ENCODE data around the gene CCDC73. TPM values are rescaled to one million over a fixed set of nuclear protein-coding genes. Genes with fewer than 3 reads are reported as not detected.

Gene CCDC73
- total and polyA plus RNA-seq, 4 donors: 0.02 to 0.50 (median 0.33) TPM

DNA sequence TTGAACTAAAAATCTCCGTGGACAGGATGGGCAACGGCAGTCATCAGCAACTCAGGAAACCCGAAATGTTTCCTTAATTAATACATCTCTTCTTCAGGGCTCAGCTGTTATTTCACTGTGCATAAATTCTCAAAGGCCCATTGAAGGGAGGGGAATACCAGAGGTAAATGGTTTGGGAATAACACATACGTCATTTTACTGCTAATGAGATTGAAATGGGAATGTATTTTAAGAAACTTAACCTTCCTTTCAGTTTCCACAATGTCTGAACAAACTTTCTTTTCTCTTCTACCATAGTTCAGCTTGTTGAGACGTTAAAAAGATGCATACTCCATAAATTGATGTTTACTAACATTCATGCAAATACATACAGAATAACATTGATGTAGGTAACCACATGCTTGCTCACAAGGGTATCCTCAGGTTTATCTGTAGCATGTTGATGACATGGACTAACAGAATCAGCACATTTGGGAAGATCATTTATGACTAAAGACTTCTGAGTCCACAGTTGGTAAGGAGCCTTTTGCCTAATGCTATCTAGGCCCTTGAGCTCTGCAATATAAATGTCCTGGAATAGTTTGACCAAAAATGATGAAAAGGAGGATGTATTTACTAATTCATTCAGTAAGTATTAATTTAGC, 27.6 kb upstream of the CCDC73 start:
- Histone ChIP-seq H3K27ac (ENCODE audit: low read depth in 1 of 2, low read length in 2 of 2) (no peak overlapping the region), H3K27me3 (ENCODE audit: control insufficient read depth in 4 of 4, insufficient read depth in 4 of 4, low read length in 3 of 4) (no peaks in the 10 kb centered on the region), H3K4me1 (ENCODE audit: control insufficient read depth in 4 of 4, insufficient read depth in 4 of 4, low read length in 3 of 4) (peaks cover 0 to 6% (median 0%) of the 10 kb centered on the region in 4 donors), H3K9ac (ENCODE audit: low read depth in 1 of 2, low read length in 2 of 2) (no peak overlapping the region), H3K9me3 (ENCODE audit: control insufficient read depth in 4 of 4, low read length in 3 of 4) (no peaks in the 10 kb centered on the region), H3K36me3 (ENCODE audit: control insufficient read depth in 4 of 4, insufficient read depth in 3 of 4, low read depth in 1 of 4, low read length in 3 of 4) (peaks cover 0 to 4% (median 0%) of the 10 kb centered on the region in 4 donors), H3K4me3 (ENCODE audit: low read depth in 1 of 3, low read length in 3 of 3) (no peak overlapping the region)
- WGBS: 79% methylated on average over 5 of the region's 5 CpGs
- DNase-seq (ENCODE audit: low spot score): no peak
- TF ChIP-seq YY1 (IDR thresholded peaks at IDR 0.05): no peak
- TF ChIP-seq CTCF (IDR thresholded peaks at IDR 0.05; ENCODE audit: low read depth, low read length, missing input control): no peak
- no peak for TF ChIP-seq ZBTB33 (IDR thresholded peaks at IDR 0.05)
- TF ChIP-seq EGR1 (IDR thresholded peaks at IDR 0.05; ENCODE audit: low read depth in 2 of 2): no peak
- TF ChIP-seq TAF1 (conservative IDR thresholded peaks at IDR 0.05): no peak

GRCh38 chr11:32821517-32821916, 27.1 kb upstream of the CCDC73 start:
- Histone ChIP-seq H3K27ac (ENCODE audit: low read depth in 1 of 2, low read length in 2 of 2) (no peak overlapping the region), H3K9me3 (ENCODE audit: control insufficient read depth in 4 of 4, low read length in 3 of 4) (no peaks in the 10 kb centered on the region), H3K4me3 (ENCODE audit: low read depth in 1 of 3, low read length in 3 of 3) (no peak overlapping the region), H3K36me3 (ENCODE audit: control insufficient read depth in 4 of 4, insufficient read depth in 3 of 4, low read depth in 1 of 4, low read length in 3 of 4) (peaks cover 0 to 4% (median 0%) of the 10 kb centered on the region in 4 donors), H3K9ac (ENCODE audit: low read depth in 1 of 2, low read length in 2 of 2) (no peak overlapping the region), H3K27me3 (ENCODE audit: control insufficient read depth in 4 of 4, insufficient read depth in 4 of 4, low read length in 3 of 4) (no peaks in the 10 kb centered on the region), H3K4me1 (ENCODE audit: control insufficient read depth in 4 of 4, insufficient read depth in 4 of 4, low read length in 3 of 4) (peaks cover 0 to 6% (median 0%) of the 10 kb centered on the region in 4 donors)
- TF ChIP-seq ZBTB33 (IDR thresholded peaks at IDR 0.05) (no peak), JUND (IDR thresholded peaks at IDR 0.05) (no peak), FOXA1 (IDR thresholded peaks at IDR 0.05) (no peak), FOXA2 (IDR thresholded peaks at IDR 0.05) (no peak), SP1 (IDR thresholded peaks at IDR 0.05) (no peak), CTCF (IDR thresholded peaks at IDR 0.05; ENCODE audit: low read depth, low read length, missing input control) (no peak), YY1 (IDR thresholded peaks at IDR 0.05) (no peak), NR2F2 (IDR thresholded peaks at IDR 0.05) (no peak), REST (IDR thresholded peaks at IDR 0.05) (no peak), RAD21 (IDR thresholded peaks at IDR 0.05) (no peak), EGR1 (IDR thresholded peaks at IDR 0.05; ENCODE audit: low read depth in 2 of 2) (no peak), RXRA (IDR thresholded peaks at IDR 0.05) (no peak)
- TF ChIP-seq, protein P1, sequence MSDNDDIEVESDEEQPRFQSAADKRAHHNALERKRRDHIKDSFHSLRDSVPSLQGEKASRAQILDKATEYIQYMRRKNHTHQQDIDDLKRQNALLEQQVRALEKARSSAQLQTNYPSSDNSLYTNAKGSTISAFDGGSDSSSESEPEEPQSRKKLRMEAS (IDR thresholded peaks at IDR 0.05): no peak
- no peak for DNase-seq (ENCODE audit: low spot score)
